Activated CD8-positive, alpha-beta memory T cell treated with anti-CD3 and anti-CD28 coated beads for 48 hours (primary cell): ENCODE data around the gene SLF2.

Experiments
- DNase-seq, 3 experiments: peaks; one replicate each; pipeline ENCODE4 v3.0.0-alpha.2; 2020; ENCODE audit warnings: low read depth in 2 of 3, low spot score in 2 of 3

The SLF2 gene

GRCh38 chr10:100912605-100913469, at the start of gene SLF2:
TSS of gene SLF2 (plus strand) at chr10:100912963. CDS start at chr10:100913111, 148 bp downstream.
- DNase-seq, result peak; percentile 63 to 79 (median 78)

- no peak for DNase-seq
Observed at GRCh38 chr10:100863433-100863832, 49.3 kb upstream of the SLF2 start.

GRCh38 chr10:100864036-100864885, 48.5 kb upstream of the SLF2 start:
- no peak for DNase-seq

GRCh38 chr10:100864978-100865377, 47.8 kb upstream of the SLF2 start:
- no peak for DNase-seq

- DNase-seq, result no peak
Observed at GRCh38 chr10:100866010-100866409, 46.8 kb upstream of the SLF2 start.

- DNase-seq, result no peak
Observed at GRCh38 chr10:100866575-100867098, 46.1 kb upstream of the SLF2 start.

GRCh38 chr10:100867261-100867963, 45.4 kb upstream of the SLF2 start:
- DNase-seq, result no peak

- no peak for DNase-seq
Observed at GRCh38 chr10:100868382-100868781, 44.4 kb upstream of the SLF2 start.

- DNase-seq, result no peak
Observed at GRCh38 chr10:100869399-100869798, 43.4 kb upstream of the SLF2 start.

GRCh38 chr10:100872034-100872791, 40.5 kb upstream of the SLF2 start:
- DNase-seq, result peak; percentile 23 to 72 (median 35)

- no peak for DNase-seq
Observed at GRCh38 chr10:100873146-100873826, 39.5 kb upstream of the SLF2 start.

GRCh38 chr10:100873827-100874326, 38.9 kb upstream of the SLF2 start:
- no peak for DNase-seq

GRCh38 chr10:100874702-100875483, 37.9 kb upstream of the SLF2 start:
- DNase-seq, result no peak

- no peak for DNase-seq
Observed at GRCh38 chr10:100875484-100876166, 37.1 kb upstream of the SLF2 start.

GRCh38 chr10:100876585-100877460, 35.9 kb upstream of the SLF2 start:
- no peak for DNase-seq

- no peak for DNase-seq
Observed at GRCh38 chr10:100877461-100877850, 35.3 kb upstream of the SLF2 start.

- DNase-seq, result no peak
Observed at GRCh38 chr10:100878291-100878910, 34.4 kb upstream of the SLF2 start.
